A549 (cell line): ENCODE results near the gene RALGAPA1. TPM values are rescaled to one million over a fixed set of nuclear protein-coding genes. Genes with fewer than 3 reads are reported as not detected.
"Not testable (repeated sequence)": the region's sequence is repeated elsewhere in the genome, so short reads cannot be mapped to it uniquely, and the experiment has no call there.

Experiments used
- ATAC-seq, 2 experiments: fragments of 200-7000 bp in 1 of 2; fragments of >200 bp in 1 of 2; cut with Nextera tagmentation in 1 of 2; cut with Tn5 transposase in 1 of 2; 3 replicates each; pipeline versions ENCODE4 v1.8.0 to v1.9.1; 2018 to 2020; ENCODE audit warnings: mild to moderate bottlenecking in 1 of 2, moderate library complexity in 1 of 2
- CTCF ChIA-PET: fragments of 300-600 bp; sonication (Branson Sonifier 250); formaldehyde crosslinking; extraction: SDS; loops from one replicate; lab custom pipeline; 2021; ENCODE audit warnings: antibody characterized with exemption, inconsistent platforms; lab: Yijun Ruan, JAX
- POLR2A ChIA-PET: fragments of 350-600 bp; formaldehyde crosslinking; extraction: SDS; loops from one replicate; lab custom pipeline; 2021; ENCODE audit warnings: antibody characterized with exemption, inconsistent platforms; lab: Yijun Ruan, JAX
- DNase-seq, 2 experiments: peaks; one replicate each; pipeline versions ENCODE4 v3.0.0 to v3.0.0-alpha.2; 2011 to 2016; ENCODE audit warnings: low read depth in 1 of 2, low spot score in 1 of 2
- FAIRE-seq: peaks from 2 replicates; lab custom pipeline; 2011; peaks lifted over from hg19 to GRCh38; lab: Jason Lieb, UNC
- H3K27ac ChIP-seq, 2 experiments: fragments of >200 bp; sonication (Bioruptor Twin); formaldehyde crosslinking; 3 replicates each; pipeline ENCODE4 v1.5.1; 2016 to 2017
- H3K4me1 ChIP-seq: fragments of >200 bp; sonication (Bioruptor Twin); formaldehyde crosslinking; 3 replicates; pipeline ENCODE4 v1.6.1; 2016
- H3K4me2 ChIP-seq: fragments of >200 bp; sonication (Bioruptor Twin); formaldehyde crosslinking; 3 replicates; pipeline ENCODE4 v1.6.1; 2016
- H3K4me3 ChIP-seq: fragments of >200 bp; sonication (Bioruptor Twin); formaldehyde crosslinking; 3 replicates; pipeline ENCODE4 v1.5.1; 2016
- H3K9me3 ChIP-seq: fragments of >200 bp; sonication (Bioruptor Twin); formaldehyde crosslinking; 3 replicates; pipeline ENCODE4 v1.6.1; 2016
- CEBPB ChIP-seq, 2 experiments: fragments of >200 bp in 1 of 2; sonication (Bioruptor Twin) in 1 of 2; formaldehyde crosslinking in 1 of 2; IDR thresholded peaks; 2 replicates each; pipeline ENCODE4 v1.6.1; 2012 to 2016
- EHMT2 ChIP-seq: fragments of 200-600 bp; sonication (generic); IDR thresholded peaks from 2 replicates; pipeline ENCODE4 v1.6.1; 2016; ENCODE audit warnings: antibody characterized with exemption, low read depth, mild to moderate bottlenecking, moderate library complexity
- GATA3 ChIP-seq: IDR thresholded peaks from 2 replicates; pipeline ENCODE4 v1.6.1; 2012; ENCODE audit warnings: borderline replicate concordance
- HEYL ChIP-seq: fragments of 250-450 bp; sonication (Bioruptor Pico); IDR thresholded peaks from 2 replicates; pipeline ENCODE4 v1.8.0; 2021; ENCODE audit warnings: mild to moderate bottlenecking, moderate library complexity
- HOXA7 ChIP-seq: fragments of 250-450 bp; sonication (Bioruptor Pico); IDR thresholded peaks from 2 replicates; pipeline ENCODE4 v1.5.0; 2020; ENCODE audit warnings: mild to moderate bottlenecking, moderate library complexity
- JUNB ChIP-seq: fragments of >200 bp; sonication (Bioruptor Twin); formaldehyde crosslinking; IDR thresholded peaks from 2 replicates; pipeline ENCODE4 v1.6.1; 2016
- KDM5A ChIP-seq: fragments of 200-600 bp; sonication (generic); IDR thresholded peaks from 2 replicates; pipeline ENCODE4 v1.6.1; 2016; ENCODE audit warnings: antibody characterized with exemption, mild to moderate bottlenecking
- MAFK ChIP-seq: fragments of 450-650 bp; IDR thresholded peaks from 2 replicates; pipeline ENCODE4 v1.6.1; 2014; ENCODE audit not compliant: partially characterized antibody
- NFE2L2 ChIP-seq: fragments of 150-350 bp; conservative IDR thresholded peaks from 2 replicates; pipeline ENCODE4 v1.6.1; 2014; ENCODE audit warnings: low read length
- PHF8 ChIP-seq: fragments of 200-600 bp; sonication (generic); IDR thresholded peaks from 2 replicates; pipeline ENCODE4 v1.6.1; 2016; ENCODE audit warnings: low read depth, mild to moderate bottlenecking, antibody characterized with exemption, moderate library complexity, borderline replicate concordance
- POLR2A ChIP-seq: IDR thresholded peaks from 2 replicates; pipeline ENCODE4 v1.6.1; 2012; ENCODE audit warnings: mild to moderate bottlenecking, low read length
- POLR2AphosphoS2 ChIP-seq: conservative IDR thresholded peaks from 2 replicates; pipeline ENCODE4 v1.6.1; 2012; ENCODE audit warnings: low read length, improper control_type of control experiment, inconsistent platforms
- RCOR1 ChIP-seq: fragments of 150-350 bp; IDR thresholded peaks from 2 replicates; pipeline ENCODE4 v1.6.1; 2014; ENCODE audit warnings: antibody characterized with exemption, low read length, low read depth
- RNF2 ChIP-seq: fragments of 200-600 bp; sonication (generic); IDR thresholded peaks from 2 replicates; pipeline ENCODE4 v1.6.1; 2016; ENCODE audit warnings: low read depth, mild to moderate bottlenecking, antibody characterized with exemption, moderate library complexity, borderline replicate concordance
- SMC3 ChIP-seq: fragments of >200 bp; sonication (Bioruptor Twin); formaldehyde crosslinking; IDR thresholded peaks from 3 replicates; pipeline ENCODE4 v1.6.1; 2018; ENCODE audit warnings: inconsistent platforms
- ZNF302 ChIP-seq: fragments of 250-450 bp; sonication (Bioruptor Pico); IDR thresholded peaks from 2 replicates; pipeline ENCODE4 v1.9.0; 2021; ENCODE audit warnings: inconsistent platforms, mild to moderate bottlenecking, moderate library complexity
- WGBS: methylation state at CpG from one replicate; pipeline ENCODE4 v1.1.6; 2017; ENCODE audit errors: missing lambda C conversion rate; 5-methylcytosine and 5-hydroxymethylcytosine counted together
- polyA plus RNA-seq, 4 experiments: library from polyadenylated mRNA; depleted of rRNA in 3 of 4; stranded (reverse); fragments of >200 nt; fragmentation: RNase III in 1 of 4; extraction: RNeasy Plus Mini Kit Qiagen cat#74134 plus additional on column Dnase treatment in 1 of 4; gene quantifications; 2 replicates in 3 of 4; 3 replicates in 1 of 4; pipeline ENCODE4 v1.2.3, GENCODE V29; 2011 to 2017
- TF ChIP-seq, protein P1 (sequence below): IDR thresholded peaks from 2 replicates; pipeline ENCODE4 v1.6.1; 2012; ENCODE audit warnings: low read depth, borderline replicate concordance
- TF ChIP-seq, protein P2 (sequence below): fragments of 250-450 bp; sonication (Bioruptor Pico); IDR thresholded peaks from 2 replicates; pipeline ENCODE4 v1.5.0; 2021; ENCODE audit warnings: mild to moderate bottlenecking, moderate library complexity, borderline replicate concordance
- TF ChIP-seq, protein P3 (sequence below): IDR thresholded peaks from 2 replicates; pipeline ENCODE4 v1.6.1; 2012

Gene RALGAPA1
- polyA plus RNA-seq, 2 of the 4 experiments (the other 2 are of a cell fraction) = 8.2 to 17.1 TPM

DNA sequence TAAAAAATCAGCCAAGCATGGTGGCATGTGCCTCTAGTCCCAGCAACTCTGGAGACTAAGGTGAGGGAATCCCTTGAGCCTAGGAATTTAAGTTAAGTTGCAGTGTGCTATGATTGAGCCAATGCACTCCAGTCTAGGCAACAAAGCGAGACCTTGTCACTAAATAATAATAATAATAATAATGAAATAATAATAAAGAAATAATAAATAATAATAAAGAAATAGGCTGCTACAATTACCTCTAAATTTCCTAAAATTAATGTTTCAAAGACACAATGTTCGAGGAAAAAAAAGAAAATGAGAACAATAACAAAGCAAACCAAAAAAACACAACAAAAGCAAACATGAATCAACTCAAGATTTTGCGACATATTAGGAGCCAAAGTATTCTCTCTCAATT is 29.7 kb downstream of the RALGAPA1 start:
- POLR2A ChIA-PET = no interaction called here
- no peak overlapping the region for H3K4me3 ChIP-seq
- no peak overlapping the region for H3K27ac ChIP-seq
- no peak for FAIRE-seq
- TF ChIP-seq, protein P1, sequence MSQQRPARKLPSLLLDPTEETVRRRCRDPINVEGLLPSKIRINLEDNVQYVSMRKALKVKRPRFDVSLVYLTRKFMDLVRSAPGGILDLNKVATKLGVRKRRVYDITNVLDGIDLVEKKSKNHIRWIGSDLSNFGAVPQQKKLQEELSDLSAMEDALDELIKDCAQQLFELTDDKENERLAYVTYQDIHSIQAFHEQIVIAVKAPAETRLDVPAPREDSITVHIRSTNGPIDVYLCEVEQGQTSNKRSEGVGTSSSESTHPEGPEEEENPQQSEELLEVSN = no peak
- TF ChIP-seq SMC3 (no peak), POLR2AphosphoS2 (no peak), EHMT2 (no peak), RCOR1 (no peak), RNF2 (no peak), NFE2L2 (no peak), CEBPB (IDR thresholded peaks at IDR 0.05) (no peak)
- TF ChIP-seq, protein P2, sequence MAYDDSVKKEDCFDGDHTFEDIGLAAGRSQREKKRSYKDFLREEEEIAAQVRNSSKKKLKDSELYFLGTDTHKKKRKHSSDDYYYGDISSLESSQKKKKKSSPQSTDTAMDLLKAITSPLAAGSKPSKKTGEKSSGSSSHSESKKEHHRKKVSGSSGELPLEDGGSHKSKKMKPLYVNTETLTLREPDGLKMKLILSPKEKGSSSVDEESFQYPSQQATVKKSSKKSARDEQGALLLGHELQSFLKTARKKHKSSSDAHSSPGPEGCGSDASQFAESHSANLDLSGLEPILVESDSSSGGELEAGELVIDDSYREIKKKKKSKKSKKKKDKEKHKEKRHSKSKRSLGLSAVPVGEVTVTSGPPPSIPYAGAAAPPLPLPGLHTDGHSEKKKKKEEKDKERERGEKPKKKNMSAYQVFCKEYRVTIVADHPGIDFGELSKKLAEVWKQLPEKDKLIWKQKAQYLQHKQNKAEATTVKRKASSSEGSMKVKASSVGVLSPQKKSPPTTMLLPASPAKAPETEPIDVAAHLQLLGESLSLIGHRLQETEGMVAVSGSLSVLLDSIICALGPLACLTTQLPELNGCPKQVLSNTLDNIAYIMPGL (CRISPR knock-in tag) = no peak
- no peaks in the 10 kb centered on the region; the same call in 2 of the 3 replicates for H3K9me3 ChIP-seq
- 90% methylated on average over 3 of the region's 3 CpGs for WGBS
- DNase-seq = no peak
- H3K4me2 ChIP-seq = no peak overlapping the region
- ATAC-seq = no peak
- CTCF ChIA-PET = no interaction called here
- H3K4me1 ChIP-seq = no peaks in the 10 kb centered on the region

DNA sequence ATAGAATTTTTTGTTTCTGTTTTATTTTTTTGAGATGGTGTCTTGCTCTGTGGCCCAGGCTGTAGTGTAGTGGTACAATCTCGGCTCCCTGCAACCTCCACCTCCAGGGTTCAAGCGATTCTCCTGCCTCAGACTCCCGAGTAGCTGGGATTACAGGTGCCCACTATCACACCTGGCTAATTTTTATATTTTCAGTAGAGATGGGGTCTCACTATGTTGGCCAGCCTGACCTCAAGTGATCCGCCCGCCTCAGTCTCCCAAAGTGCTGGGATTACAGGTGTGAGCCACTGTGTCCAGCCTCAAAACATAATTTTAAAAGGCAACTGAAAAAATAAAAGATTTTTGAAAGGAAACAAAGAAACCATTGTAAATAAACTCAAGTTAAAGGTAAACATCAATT is 31.5 kb downstream of the RALGAPA1 start:
- H3K4me1 ChIP-seq, DNase-seq, ATAC-seq, H3K27ac ChIP-seq, FAIRE-seq, H3K9me3 ChIP-seq, POLR2A ChIA-PET, H3K4me2 ChIP-seq, H3K4me3 ChIP-seq: not testable (repeated sequence)
- CTCF ChIA-PET = interaction anchor here (0.7 to 1.7 kb wide), 4 partner anchors 9 to 89 kb away, joined by 3 to 4 read pairs (median 3); no protein-coding TSS in a partner anchor
- WGBS = 93% methylated on average over 5 of the region's 5 CpGs

DNA sequence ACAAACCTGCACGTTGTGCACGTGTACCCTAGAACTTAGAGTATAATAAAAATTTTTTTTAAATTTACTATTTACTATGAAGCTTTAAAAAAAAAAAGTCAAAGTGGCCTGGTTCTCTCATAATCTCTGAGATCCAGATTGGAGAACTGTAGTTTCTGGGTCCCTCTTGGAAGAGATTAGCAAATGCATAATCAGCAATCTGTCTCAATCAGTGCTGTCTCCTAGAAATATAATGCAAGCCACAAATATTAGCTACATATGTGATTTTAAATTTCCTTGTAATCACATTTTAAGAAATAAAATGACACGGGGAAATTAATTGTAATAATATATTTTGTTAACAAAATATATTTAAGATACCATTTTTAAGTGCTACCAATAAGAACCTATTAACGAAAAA is 32.3 kb downstream of the RALGAPA1 start:
- no peak overlapping the region for H3K27ac ChIP-seq
- DNase-seq (no peak), FAIRE-seq (no peak)
- no peak overlapping the region for H3K4me3 ChIP-seq
- TF ChIP-seq RNF2 (no peak), CEBPB (IDR thresholded peaks at IDR 0.05) (no peak), HEYL (CRISPR knock-in tag) (no peak), ZNF302 (no peak)
- TF ChIP-seq, all 56 proteins: peak for 0
- Histone ChIP-seq H3K4me2 (no peak overlapping the region), H3K9me3 (no peaks in the 10 kb centered on the region; the same call in 2 of the 3 replicates), H3K4me1 (no peaks in the 10 kb centered on the region)
- ChIA-PET POLR2A (no interaction called here), CTCF (interaction anchor here (0.7 to 1.7 kb wide), 6 partner anchors 9 to 88 kb away, joined by 3 to 4 read pairs (median 3); no protein-coding TSS in a partner anchor)
- WGBS = 74% methylated on average over 4 of the region's 4 CpGs
- ATAC-seq = no peak

DNA sequence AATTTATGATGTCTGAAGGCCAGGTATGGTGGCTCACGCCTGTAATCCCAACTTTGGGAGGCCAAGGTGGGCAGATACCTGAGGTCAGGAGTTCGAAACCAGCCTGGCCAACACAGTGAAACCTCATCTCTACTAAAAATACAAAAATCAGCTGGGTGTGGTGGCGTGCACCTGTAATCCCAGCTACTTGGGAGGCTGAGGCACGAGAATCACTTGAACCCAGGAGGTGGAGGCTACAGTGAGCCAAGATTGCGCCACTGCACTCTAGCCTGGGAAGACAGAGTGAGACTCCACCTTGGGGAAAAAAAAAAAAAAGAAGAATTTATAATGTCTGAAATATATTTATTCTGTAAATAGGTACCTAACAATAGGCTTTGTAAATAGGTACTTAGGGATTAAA is 33.0 kb downstream of the RALGAPA1 start:
- H3K9me3 ChIP-seq, ATAC-seq, H3K4me2 ChIP-seq, H3K27ac ChIP-seq, H3K4me1 ChIP-seq, FAIRE-seq, H3K4me3 ChIP-seq, POLR2A ChIA-PET, DNase-seq: not testable (repeated sequence)
- 81% methylated on average over 5 of the region's 5 CpGs for WGBS
- CTCF ChIA-PET = interaction anchor here (1.2 to 1.7 kb wide), 3 partner anchors 17 to 87 kb away, joined by 3 to 4 read pairs (median 3); no protein-coding TSS in a partner anchor

DNA sequence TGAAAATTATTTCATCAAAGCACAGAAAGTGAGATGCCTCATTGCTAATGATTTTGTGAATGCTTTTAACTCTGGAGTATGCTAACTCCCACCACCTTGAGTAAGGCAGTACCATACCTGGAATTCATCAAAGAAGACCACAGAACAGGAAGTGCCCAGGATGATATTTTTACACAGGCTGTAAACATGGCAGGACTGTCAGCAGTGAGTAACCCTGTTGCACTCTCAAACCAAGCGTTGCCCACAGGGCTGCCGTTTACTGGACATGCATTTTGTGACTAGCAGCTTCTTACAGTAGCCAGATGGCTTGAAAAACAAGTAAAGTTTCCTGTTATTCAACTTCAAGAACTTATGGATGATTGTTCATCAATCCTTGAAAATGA is 42.4 kb downstream of the RALGAPA1 start:
- no peak for DNase-seq
- ATAC-seq = no peak
- 91% methylated on average over 2 of the region's 2 CpGs for WGBS
- no peak for FAIRE-seq
- CTCF ChIA-PET = no interaction called here
- Histone ChIP-seq H3K4me3 (no peak overlapping the region), H3K4me1 (no peaks in the 10 kb centered on the region), H3K4me2 (no peak overlapping the region), H3K9me3 (no peaks in the 10 kb centered on the region), H3K27ac (no peak overlapping the region)
- POLR2A ChIA-PET = no interaction called here
- TF ChIP-seq POLR2A (no peak), MAFK (no peak), RNF2 (no peak), PHF8 (no peak), CEBPB (IDR thresholded peaks at IDR 0.05) (no peak), HOXA7 (no peak), SMC3 (no peak), GATA3 (no peak), JUNB (no peak), ZNF302 (no peak), KDM5A (no peak)
- TF ChIP-seq, protein P3, sequence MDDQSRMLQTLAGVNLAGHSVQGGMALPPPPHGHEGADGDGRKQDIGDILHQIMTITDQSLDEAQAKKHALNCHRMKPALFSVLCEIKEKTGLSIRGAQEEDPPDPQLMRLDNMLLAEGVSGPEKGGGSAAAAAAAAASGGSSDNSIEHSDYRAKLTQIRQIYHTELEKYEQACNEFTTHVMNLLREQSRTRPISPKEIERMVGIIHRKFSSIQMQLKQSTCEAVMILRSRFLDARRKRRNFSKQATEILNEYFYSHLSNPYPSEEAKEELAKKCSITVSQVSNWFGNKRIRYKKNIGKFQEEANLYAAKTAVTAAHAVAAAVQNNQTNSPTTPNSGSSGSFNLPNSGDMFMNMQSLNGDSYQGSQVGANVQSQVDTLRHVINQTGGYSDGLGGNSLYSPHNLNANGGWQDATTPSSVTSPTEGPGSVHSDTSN = no peak
